Fibroblast of skin of right quadriceps (primary cell): Measurements from ENCODE around the gene GPR176.

Experiments
- DNase-seq: peaks from one replicate; pipeline ENCODE4 v3.0.0-alpha.2; 2013

Gene GPR176

DNA sequence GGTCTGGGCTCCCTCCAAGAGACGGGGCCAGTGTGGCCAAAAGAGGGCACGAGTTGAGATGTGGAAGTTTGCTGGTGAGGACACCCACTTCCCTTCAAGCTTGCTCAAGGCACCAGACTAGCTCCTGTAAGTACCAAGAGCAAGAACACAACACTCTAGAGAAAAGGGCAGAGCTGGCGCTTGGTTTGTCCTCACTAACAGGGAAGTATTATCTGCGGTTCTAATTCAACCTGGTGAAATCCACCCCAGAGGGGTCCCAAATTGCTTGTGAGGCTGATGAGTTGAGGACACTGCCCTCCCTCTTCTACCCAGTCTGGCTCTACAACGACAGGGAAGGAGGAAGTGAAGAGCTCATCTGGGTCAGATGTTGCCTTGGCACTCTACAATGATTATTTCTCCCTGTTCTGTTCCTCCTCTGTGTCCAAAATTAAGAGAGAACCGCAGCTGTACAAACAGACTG lies 120.5 kb downstream of the GPR176 start:
- DNase-seq, result no peak

DNA sequence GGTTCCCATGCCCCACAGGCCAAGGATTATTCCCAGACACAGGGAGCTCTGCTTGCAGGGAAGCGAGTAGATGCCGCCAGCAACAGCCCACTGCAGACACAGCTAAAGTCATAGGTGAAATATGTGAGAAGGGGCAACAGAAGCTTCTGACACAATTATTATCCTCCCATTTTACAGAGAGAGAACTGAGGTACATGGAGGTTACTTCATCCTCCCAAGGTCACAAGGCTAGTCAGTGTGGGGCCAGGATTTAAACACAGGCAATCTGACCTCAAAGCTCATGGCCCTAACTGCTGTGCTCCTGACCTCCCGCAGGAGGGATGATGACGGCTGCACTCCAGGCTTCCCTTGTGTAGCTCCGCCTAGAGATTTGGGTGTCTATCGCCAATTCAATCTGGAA lies 121.7 kb downstream of the GPR176 start:
- DNase-seq, result no peak

DNA sequence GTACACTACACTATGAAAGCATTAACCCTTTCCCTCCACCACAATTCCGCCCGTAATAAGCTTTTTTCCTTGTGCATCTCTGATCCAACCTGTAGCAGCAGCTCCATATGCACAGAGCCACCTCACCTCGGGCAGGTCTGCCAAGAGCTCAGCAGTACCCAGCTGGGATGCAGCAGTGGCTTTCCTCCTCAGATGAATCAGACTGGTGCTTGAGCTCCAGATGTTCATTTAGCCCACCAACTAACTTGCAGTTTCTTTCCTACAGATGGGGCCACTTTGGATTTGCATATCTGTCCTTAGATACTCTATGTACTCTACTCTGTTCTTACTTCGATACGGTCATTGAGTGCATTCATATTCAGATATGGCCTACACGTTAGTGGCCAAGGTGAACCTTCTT lies 122.7 kb downstream of the GPR176 start:
- no peak for DNase-seq

DNA sequence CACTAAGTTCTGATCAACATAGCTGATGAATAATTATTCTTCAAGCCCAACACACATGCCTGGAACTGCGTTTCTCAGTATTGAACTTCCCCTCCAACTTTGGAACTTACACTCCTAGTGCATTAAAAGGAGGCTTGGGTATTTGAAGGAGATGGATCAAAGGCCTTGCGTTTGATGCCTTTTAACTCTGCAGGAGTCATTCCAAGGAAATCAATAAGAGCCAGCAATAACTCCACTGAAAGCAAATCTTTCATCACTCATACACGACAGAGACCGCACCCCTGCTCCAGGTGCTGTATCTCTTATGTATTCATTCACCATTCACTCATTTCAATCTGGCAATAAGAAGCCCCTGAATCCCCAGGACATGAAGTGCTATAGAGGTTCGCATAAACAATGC lies 123.5 kb downstream of the GPR176 start:
- DNase-seq, result no peak

DNA sequence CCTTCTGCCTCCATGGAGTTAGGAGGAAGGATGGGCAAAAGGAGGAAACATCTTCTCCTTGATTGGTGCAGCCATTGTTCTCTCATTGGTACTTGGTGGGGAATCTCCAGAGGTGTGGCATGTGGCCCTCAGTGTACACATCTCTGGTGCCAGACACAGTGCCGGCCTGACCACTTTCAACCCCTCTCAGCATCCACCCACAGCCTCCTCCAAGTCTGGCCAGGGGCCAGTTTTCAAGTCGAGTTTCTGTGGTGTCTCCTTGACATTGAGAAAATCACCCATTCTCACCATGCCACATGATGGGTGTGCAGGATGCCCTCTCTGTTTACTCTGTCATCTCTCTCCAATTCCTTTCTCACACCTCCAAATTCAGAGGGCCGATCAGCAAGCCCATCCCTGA lies 124.6 kb downstream of the GPR176 start:
- no peak for DNase-seq

DNA sequence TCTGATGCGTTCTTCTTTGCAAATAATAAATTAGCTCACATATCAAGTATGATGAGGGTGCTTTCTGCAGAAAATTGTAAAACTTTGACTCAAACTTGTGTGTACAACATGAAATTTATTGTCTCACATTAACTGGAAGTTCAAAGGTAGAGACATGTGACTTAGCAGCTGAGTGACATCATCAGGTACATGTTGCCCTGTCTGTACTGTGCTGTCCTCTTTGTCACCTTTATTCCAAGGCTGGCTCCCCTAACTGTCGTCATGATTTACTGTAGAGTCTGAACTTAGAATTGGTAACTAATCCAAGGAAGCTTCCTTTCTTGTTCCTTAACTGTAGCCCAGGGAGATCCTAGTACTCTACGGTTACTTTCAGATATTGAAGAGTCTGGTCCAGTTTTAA lies 125.1 kb downstream of the GPR176 start:
- no peak for DNase-seq

DNA sequence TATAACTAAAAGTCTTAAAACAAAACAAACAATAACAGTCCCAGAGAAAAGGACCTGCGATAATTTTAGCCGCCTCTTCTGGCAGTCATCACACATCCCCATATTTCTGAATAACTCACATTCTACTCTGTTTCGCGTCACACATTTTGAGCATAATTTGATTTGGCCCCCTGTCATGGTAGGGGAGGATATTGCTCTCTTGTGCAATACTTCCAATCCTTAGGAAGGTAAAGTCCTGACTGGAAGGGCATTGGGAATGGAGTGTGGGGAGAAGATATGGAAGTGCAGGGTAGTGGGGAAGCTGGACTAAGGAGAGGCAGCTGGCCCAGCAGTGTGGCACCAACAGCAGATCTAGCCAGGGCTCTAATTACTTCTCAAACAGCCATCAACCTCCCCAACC lies 126.1 kb downstream of the GPR176 start:
- DNase-seq, result no peak

DNA sequence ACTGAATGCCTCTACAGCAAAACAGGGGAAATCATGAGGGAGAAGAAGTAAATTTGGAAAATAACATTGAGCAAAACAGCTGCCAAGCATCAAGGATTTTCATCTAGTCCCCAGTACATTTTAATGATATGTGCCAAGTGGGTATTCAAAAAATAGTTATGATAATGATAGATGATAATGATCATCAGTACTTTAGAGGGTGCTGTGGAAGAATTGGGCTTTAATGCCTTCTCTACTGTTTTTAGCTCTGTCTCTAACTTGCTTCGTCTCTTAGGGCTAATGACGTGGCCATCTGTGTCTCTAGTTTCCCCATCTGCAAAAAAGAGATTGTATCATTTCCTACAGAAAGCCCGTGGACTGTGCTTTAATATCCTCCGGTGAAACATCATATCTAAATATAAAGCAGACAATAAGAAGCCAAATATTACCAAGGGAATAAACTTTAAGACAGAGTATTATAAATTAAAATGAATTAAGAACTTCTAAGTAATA lies 127.2 kb downstream of the GPR176 start:
- DNase-seq, result no peak

DNA sequence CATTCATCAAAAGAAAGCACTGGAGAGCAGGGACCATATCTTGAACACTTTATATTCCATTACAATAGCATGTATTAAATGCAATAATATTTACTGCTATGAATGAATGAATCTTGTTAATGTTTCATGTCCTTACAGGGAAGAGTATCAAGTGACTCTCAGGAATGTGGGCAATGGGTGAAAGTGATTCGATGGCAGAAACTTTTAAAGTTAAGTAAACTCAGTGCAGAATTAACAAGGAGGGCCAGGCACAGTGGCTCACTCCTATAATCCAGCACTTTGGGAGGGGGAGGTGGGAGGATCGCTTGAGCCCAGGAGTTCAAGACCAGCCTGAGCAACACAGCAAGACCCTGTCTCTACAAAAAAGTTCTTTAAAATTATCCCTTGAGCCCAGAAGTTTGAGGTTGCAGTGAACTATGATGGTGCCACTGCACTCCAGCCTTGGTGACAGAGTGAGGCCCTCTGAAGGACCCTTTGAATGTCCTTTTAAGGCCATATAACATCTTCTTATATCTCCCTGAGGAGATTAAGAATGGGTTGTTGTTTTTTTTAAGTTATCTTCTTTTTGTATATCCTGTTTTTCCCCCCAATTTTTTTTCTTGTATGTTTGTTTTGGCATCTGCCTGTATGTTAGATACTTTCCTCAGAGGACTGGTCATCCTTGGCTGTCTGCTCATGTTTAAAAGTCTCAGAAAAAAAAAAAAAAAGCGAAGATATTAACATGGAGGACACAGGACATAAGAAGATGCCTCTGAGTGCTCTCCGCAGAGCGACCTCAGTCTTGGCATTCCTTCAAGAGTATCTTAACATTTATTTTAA lies 127.8 kb downstream of the GPR176 start:
- no peak for DNase-seq

DNA sequence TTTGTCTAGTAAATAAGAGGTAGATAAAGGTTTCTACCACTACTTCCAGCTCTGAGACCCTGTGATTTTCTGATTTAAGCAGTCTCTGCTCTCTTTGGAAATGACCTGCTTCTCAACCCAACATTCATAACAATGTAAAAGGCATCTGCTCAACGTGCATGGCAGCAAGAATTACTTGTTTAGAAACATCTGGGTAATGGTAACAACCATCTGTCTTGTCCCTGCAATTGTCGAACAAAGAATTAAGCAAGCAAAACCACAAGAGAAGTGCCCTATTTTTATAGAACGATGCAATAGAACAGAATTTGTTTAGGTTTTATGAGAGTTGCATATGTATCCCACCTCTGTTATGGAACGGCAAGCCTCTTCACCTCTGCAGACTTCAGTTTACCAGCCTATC lies 130.3 kb downstream of the GPR176 start:
- no peak for DNase-seq

DNA sequence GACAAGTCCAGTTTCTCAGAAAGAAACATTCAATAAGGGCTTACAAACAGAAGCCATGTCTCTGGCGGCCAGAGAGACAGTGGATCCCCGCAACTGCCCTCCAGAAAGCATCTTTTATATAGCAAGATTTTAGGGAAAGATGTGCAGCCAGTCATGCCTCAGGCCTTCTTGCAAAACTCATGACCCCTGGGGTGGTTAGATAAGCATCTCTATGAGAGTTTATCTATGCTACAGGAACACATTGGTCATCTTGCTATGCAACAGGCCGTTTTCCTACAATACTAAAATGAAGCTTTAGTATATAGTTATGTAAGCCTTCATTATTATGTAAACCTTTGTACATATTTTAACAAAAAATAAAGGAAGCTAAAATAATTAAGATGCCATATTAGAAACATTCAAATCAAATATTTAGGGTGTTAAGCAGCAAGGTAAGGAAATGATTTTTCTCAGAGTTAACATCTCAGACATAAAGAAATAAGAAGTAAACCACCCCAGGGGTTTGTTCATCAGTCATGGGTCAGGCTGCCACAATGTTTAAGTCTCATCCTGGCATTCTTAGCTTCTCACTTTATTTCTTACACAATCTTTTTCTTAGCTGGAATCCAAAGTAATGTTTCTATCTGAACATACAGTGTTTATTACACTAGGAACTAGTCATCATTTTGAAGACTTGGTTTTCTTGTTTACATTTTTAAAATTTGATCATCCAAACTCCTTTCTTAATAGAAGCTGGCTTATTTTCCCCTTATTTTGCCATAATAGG lies 131.1 kb downstream of the GPR176 start:
- DNase-seq, result peak; percentile 52

DNA sequence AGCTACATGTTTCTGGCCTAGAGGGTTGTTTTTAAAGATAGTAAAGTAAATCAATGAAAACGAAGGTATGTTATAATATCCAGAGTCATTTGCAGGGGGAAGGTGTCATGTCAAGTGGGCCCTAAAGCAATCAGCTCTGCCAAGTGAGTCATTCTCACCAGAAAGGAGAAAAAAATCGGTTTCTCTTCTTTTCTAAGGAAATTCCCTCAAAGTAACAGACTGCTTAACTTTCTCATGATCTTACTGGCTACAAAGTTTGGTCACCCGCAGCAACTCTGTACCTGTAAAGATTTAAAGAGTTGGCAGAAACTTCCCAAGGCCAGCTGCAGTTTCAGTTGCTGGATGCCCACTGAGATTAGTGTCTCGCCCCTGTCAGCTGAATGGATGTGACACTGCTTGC lies 132.0 kb downstream of the GPR176 start:
- DNase-seq, result peak; percentile 33

DNA sequence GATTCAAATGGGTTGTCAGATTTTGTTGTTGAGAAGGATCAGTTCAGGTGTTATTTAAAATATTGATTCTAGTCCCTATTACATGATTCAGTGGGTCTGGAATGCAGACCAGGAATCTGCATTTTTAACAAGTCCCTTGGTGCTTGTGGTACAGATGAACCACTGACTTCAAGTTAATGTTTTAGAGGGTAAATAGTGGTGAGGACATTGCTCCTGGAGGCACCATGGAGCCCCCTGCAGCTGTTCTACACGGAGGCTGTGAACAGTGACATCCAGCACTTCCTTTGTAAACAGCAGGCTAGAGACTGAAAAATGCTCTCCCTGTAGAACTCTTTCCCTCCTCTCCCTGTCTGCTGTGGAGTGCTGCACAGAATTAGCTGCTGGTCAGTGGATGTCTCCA lies 132.6 kb downstream of the GPR176 start:
- no peak for DNase-seq

DNA sequence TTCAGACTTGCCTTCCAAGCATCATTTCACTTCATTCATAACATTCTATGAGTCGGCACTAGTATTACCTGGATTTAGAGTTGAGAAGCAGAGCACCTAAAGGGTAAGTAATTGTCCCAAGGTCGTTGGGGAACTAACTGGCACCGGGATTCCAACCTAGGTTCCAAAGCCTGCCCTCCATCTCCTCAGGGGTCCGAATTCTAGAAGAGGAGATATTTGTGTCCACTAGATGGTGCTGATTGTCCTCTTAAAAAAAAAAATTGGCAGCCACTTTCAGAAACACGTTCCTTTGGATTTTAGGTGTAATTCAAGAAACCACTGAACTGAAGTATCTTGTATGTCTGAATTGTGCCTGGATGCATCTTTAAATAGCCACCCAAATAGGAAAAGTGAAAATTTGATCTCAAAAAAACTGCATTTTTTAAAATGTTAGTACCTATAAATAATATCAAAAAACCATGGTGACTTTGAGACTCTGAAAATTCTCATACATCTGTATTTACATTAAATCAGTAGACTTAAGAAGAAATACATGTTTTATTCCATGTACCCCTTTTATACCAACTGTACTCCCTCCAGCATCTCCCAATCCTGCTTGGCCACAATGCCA lies 133.5 kb downstream of the GPR176 start:
- DNase-seq, result peak; percentile 72

DNA sequence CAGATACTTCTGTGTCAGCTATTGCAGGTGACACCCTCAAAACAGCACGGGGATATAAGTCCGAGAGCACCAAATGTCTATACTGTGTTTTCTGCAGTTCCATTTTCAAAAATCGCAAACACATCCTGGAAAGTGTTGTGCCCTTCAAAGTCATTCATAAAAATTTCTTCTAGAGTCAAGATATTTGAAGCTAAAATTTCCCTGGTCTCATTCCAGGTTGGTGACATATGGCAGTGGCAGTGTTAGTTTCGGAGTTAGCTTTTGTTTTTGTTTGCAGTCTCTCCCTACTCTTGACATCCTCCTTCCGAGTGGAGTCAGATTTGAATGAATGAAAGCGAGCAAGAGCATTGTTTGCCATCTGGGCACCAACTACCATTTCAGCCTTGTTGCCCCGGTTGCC lies 134.2 kb downstream of the GPR176 start:
- DNase-seq, result no peak

DNA sequence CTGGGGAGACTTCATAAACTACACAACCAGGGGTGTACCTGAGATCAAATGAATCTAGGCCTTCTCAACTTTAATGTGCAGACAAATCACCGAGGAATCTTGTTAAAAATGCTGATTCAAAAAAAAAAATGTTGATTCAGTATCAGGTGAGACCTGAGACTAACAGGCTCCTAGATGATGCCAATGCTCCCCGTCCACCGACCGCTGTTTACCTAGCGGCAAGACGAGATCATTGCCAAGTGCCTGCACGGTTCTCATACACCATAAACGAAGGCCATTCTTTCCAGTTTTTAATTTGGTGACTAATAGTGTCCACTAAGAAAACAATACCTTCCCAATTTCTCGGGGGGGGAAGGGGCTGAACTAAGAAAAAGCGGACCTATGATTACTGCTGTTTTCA lies 134.9 kb downstream of the GPR176 start:
- no peak for DNase-seq

DNA sequence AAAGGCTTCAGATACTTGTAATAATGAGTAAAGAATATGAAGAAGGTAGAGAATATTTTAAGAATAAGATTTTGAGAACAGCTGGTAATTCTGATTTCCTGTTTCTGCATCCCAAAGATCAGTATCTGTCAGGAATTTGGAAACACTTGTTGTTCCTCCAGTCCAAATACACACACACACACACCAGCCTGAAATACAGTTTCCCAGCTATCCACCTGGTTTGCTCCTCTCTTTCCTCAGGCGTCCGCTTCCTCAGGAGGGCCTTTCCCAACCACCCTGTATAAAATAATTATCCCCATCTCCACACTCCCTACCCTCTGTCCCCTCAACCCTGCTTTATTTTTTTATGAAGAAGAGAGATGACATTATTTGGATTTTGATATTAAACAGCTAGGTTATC lies 135.4 kb downstream of the GPR176 start:
- no peak for DNase-seq

DNA sequence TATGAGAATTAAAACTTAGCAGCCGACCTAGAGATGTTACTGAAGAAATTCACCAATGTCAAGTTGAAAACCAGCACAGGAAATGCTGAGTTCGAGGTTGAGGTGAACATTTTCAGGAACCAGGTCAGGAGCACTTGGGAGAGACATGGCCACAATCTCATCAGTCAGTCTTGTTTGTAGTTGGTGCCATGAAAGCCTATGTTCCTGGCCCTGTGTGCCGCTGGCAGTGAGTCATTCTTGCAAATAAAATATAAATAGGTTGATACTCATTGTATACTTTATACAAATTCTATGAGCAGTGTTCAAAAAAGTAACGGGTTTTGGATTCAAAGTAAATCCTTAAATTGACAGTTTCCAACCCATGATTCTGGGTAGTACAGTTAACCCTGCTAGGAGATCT lies 135.9 kb downstream of the GPR176 start:
- peak; percentile 28 for DNase-seq

DNA sequence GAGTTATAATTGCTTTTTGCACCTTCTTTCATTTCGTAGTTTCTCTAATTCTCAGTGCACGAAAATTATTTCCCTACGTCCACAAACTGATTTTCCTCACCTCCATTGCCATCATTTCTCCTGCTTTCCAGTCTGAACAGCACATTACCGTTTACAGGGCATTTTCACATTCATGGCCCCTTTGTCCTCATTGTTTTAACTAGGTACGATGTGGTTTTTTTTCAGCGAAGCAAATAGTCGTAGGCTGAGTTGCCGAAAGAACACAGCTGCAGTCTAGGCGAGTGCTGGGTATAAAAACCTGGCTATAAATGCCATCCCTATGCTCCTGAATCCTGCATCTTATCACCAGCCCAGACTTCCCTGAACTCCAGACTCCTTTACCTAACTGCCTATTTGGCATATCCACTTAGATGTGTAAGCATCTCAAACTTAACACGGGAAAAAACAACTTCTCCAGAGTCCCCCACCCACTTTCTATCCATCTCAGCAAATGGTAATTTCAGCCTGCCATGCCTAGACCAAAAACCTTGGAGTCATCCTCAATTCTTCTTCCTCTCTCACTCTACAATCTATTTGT lies 136.7 kb downstream of the GPR176 start:
- DNase-seq, result no peak

DNA sequence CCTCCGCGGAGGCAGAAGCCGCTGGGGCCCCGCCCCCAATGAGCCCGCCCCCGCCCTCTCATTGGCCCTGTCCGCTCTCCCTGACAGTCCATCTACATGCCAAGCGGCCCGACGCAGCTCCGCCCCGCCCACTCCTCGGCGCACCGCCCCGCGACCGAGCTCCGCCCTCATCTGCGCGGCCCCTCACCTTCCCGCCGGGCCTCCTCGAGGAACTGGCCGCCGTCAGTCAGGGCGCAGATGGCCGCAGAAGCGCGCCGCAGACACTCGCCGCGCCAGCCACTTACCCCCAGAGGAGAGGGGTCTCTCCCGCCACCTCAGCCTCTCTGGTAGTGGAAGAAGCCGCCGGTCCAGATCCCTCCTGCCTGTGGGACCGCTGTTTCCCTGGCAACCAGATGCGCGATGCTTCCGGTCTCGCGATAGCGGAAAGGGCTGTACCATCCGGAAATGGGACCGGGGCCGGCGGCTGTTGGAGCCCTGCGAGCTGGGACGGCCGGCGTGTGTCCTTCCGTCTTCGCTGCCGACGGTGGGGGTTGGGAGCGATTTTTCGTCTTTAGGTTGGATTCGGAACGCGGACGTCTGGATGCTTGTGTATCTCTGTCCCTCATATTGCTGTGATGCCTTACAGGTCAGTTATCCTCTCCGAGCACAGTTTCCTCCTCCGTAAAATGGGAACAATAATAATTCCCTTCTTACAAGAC lies 137.5 kb downstream of the GPR176 start, which contains the start of gene FSIP1:
TSS of gene FSIP1 (minus strand) at position 401 of the 698 bp plus-strand sequence. CDS start 6,317 bp downstream, outside the sequence.
- DNase-seq, result peak; percentile 98

DNA sequence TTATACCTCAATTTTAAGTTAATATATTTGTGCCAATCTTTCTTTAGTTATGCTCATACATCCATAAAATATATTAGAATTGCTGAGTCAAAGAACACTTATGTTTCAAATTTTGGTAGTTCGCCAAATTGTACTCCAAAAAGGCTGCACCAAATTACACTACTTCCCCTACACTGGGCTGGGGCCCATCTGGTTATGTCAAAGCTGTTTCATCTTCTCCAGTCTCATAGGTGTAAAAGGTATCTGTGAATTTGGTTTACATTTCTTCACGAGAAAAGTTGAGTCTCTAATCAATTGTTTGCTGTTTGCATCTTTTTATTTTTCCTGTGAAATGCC lies 138.1 kb downstream of the GPR176 start:
- DNase-seq, result no peak

DNA sequence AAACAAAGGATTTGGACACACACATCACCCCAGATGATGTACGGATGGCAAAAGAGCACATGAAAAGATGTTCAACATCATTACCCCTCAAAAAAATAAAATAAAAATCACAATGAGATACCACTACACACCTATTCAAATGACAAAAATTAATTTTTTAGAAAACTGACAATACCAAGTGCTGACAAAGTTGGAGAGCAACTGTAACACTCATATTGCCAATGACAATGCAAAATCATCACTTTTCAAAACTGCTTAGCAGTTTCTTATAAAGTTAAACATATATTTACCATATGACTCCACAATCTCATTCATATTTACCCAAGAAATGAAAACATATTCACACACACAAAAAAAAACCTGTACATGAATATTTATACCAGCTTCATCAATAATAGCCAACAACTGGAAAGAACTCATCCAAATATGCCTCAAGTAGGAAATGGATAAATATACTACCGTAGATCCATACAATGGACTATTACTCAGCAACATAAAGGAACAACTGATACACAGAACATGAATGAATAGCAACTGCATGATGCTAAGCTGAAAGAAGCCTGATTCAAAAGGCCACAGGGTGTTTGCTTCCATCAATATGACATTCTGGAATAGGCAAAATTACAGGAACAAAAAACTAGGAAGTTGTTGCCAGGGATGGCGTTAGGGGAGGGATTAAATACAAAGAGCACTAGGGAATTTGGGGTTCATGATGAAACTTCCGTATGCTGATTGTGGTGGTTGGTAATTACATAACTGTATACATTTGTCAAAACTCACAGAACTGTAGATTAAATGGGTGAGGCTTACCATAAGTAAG lies 138.7 kb downstream of the GPR176 start:
- no peak for DNase-seq
